ENCODE data around the gene MDGA2.

MDGA2 gene

DNA sequence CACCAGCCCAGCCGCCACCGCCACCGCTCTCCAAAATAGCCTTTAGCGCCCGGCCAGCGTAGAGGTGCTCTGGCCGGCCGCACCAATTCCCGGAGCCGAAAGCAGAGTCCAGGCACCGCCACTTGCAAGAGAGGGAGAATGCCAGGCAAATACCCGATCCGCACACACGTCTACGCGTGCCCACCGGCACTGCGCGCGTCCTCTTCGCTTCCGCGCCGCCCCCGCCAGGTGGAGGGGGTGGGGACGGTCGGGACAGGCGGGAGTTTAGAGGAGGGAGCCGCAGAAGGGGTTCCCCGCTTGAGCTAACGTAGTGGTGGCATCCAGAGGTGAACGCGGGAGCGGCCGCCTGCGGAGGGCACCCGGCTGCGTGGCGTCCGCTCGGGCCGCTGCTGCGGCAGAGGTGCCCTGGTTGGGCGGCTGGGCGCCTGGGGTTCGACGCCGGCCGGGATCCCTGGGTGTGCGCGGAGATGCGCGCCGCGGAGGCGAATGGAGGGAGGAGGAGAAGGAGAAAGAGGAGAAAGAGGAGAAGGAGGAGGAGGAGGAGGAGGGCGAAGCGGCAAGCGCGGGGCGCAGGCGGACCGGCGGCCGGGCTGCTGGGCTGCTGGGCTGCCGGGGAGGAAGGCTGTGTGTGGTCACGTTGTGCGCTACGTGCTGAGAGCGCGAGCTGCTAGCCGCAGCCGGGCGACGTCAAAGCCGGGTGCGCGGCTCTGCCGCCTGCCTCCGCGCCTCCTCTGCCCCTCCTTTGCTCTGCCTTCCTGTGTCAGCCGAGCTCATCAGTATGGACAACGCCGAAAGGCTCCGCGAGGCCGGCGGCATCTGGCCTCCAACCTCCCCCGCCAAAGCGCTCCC, at the start of gene MDGA2:
Gene MDGA2 (minus strand): TSS at position 140 of the 849 bp plus-strand sequence.
- peak; percentile 63 for DNase-seq (ENCODE audit: extremely low spot score)
- POLR2A ChIA-PET = interaction anchor here (1.2 kb wide), 1 partner anchor 9 kb away, joined by 5 read pairs; no protein-coding TSS in a partner anchor
- TF ChIP-seq FOXM1 (IDR thresholded peaks at IDR 0.05; ENCODE audit: borderline replicate concordance) (no peak), L3MBTL2 (conservative IDR thresholded peaks at IDR 0.05) (peak; percentile 81)
- CTCF ChIA-PET = interaction anchor here (1.1 kb wide), 1 partner anchor 86 kb away, joined by 3 read pairs; no protein-coding TSS in a partner anchor

DNA sequence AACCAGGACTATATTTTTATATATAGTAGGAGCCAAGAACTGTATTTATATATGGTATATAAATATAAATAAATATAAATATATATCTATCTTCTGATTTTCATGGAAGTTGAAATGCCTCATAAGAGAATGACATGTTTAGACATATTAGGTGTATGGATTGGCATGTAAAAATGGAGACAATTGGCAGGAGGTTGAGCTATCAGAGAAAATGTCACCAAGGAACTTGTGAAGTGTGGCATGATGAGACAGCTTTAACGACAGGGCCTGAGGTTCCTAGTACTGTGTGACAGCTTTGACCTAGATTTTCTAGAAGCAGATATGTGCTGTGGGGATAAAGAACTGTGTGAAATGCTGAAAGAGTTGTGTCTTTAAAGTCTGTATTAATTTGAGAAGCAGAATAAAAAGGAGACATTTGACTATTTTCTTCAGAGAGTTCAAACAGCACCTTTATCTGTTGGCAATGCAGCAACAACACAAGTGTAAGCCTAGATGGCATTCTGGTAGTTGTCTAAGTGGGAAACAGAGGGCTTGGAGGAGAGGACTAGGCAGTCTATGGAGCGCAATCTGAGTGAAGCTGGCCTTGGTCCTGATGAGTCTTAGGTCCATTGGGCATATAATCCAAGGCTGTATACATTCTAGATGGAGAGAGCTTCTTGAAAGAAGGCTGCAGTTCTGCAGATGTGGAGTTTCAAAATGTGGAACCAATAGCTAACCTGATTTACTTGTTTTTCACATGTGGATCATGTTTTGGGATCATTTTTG, 47.7 kb upstream of the MDGA2 start:
- TF ChIP-seq LEF1 (IDR thresholded peaks at IDR 0.05; ENCODE audit: borderline replicate concordance) (no peak), SUZ12 (IDR thresholded peaks at IDR 0.05) (no peak), ZNF384 (IDR thresholded peaks at IDR 0.05) (no peak), L3MBTL2 (conservative IDR thresholded peaks at IDR 0.05) (no peak), TARDBP (IDR thresholded peaks at IDR 0.05) (no peak), ARNT (IDR thresholded peaks at IDR 0.05) (no peak), NFRKB (IDR thresholded peaks at IDR 0.05) (no peak), ELF4 (IDR thresholded peaks at IDR 0.05) (no peak), BHLHE40 (IDR thresholded peaks at IDR 0.05; ENCODE audit: borderline replicate concordance) (no peak), CTBP1 (IDR thresholded peaks at IDR 0.05; ENCODE audit: borderline replicate concordance) (no peak), SP1 (IDR thresholded peaks at IDR 0.05) (no peak), FOXA1 (IDR thresholded peaks at IDR 0.05) (no peak), FOXK2 (IDR thresholded peaks at IDR 0.05) (no peak), FOXM1 (IDR thresholded peaks at IDR 0.05; ENCODE audit: borderline replicate concordance) (no peak), HDGF (IDR thresholded peaks at IDR 0.05; ENCODE audit: borderline replicate concordance) (no peak)
- TF ChIP-seq, protein P1, sequence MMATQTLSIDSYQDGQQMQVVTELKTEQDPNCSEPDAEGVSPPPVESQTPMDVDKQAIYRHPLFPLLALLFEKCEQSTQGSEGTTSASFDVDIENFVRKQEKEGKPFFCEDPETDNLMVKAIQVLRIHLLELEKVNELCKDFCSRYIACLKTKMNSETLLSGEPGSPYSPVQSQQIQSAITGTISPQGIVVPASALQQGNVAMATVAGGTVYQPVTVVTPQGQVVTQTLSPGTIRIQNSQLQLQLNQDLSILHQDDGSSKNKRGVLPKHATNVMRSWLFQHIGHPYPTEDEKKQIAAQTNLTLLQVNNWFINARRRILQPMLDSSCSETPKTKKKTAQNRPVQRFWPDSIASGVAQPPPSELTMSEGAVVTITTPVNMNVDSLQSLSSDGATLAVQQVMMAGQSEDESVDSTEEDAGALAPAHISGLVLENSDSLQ (IDR thresholded peaks at IDR 0.05) = no peak
- CTCF ChIA-PET = no interaction called here
- POLR2A ChIA-PET = no interaction called here
- no peak for DNase-seq (ENCODE audit: extremely low spot score)

DNA sequence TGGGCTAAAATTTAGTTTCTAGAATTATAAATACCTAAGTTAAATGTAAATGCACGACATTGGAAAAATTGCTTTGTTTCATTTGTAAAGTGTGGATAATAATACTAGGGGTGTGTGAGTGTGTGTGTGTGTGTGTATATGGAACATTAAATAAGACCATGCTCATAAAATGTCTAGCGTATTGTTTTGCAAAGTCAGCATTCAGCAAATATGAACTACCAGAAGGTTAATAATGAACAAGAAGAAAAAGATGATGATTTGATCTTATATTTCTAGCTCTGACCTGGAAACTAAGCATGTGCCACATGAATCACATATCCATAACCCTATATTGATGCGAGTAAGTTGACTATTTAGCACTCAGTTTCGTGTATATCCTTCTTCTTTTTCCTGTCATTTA, 44.9 kb upstream of the MDGA2 start:
- ChIA-PET POLR2A (no interaction called here), CTCF (no interaction called here)
- no peak for TF ChIP-seq ARNT (IDR thresholded peaks at IDR 0.05)
- TF ChIP-seq ZNF384 (IDR thresholded peaks at IDR 0.05) = no peak
- TF ChIP-seq TARDBP (IDR thresholded peaks at IDR 0.05) = no peak
- TF ChIP-seq BHLHE40 (IDR thresholded peaks at IDR 0.05; ENCODE audit: borderline replicate concordance) = no peak
- DNase-seq (ENCODE audit: extremely low spot score) = no peak

DNA sequence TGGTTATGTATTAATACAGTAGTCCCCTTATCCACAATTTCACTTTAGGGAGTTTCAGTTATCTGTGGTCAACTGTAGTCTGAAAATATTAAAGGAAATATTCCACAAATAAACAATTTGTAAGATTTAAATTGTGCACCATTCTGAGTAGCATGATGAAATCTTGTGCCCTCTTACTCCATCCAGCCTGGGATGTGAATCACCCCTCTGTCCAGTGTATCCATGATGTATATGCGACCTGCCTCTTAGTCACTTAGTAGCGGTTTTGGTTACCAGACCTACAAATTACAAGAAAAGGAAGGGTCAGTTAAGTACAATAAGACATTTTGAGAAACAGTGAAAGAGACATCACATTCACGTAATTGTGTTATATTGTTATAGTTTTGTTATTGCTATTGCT, 39.9 kb upstream of the MDGA2 start:
- ChIA-PET POLR2A (no interaction called here), CTCF (interaction anchor here (0.7 to 1.2 kb wide), 2 partner anchors 33 to 1364 kb away, joined by 3 to 5 read pairs; no protein-coding TSS in a partner anchor)
- DNase-seq (ENCODE audit: extremely low spot score) = no peak
- TF ChIP-seq ZNF384 (IDR thresholded peaks at IDR 0.05) (no peak), ARNT (IDR thresholded peaks at IDR 0.05) (no peak), CTBP1 (IDR thresholded peaks at IDR 0.05; ENCODE audit: borderline replicate concordance) (no peak), SUZ12 (IDR thresholded peaks at IDR 0.05) (no peak)

DNA sequence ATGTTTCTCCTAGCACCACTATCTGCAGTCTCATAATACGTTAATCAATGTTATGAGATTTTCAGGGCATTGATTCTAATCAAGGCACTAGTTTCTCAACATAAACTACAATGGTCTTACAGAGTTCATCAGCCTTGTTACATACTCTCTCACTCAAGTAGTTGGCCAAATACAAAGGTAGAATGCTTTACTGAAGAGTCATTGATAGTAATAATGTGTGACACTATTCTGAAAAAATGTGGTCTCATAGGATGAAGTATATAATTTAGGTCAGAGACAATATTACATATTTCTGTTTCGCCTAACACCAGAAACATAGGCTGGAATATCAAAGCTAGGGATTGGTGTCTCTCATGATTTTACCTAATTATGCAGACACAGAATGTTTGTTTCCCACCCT, 35.2 kb upstream of the MDGA2 start:
- no peak for DNase-seq (ENCODE audit: extremely low spot score)
- ChIA-PET POLR2A (no interaction called here), CTCF (no interaction called here)
- TF ChIP-seq CTBP1 (IDR thresholded peaks at IDR 0.05; ENCODE audit: borderline replicate concordance) = no peak
- TF ChIP-seq FOXA1 (IDR thresholded peaks at IDR 0.05) = no peak
- TF ChIP-seq ELF4 (IDR thresholded peaks at IDR 0.05) = no peak
- TF ChIP-seq FOXK2 (IDR thresholded peaks at IDR 0.05) = no peak
- no peak for TF ChIP-seq LEF1 (IDR thresholded peaks at IDR 0.05; ENCODE audit: borderline replicate concordance)
- TF ChIP-seq BHLHE40 (IDR thresholded peaks at IDR 0.05; ENCODE audit: borderline replicate concordance) = no peak
- TF ChIP-seq SUZ12 (IDR thresholded peaks at IDR 0.05) = no peak
- no peak for TF ChIP-seq HDGF (IDR thresholded peaks at IDR 0.05; ENCODE audit: borderline replicate concordance)
- no peak for TF ChIP-seq L3MBTL2 (conservative IDR thresholded peaks at IDR 0.05)
- TF ChIP-seq ARNT (IDR thresholded peaks at IDR 0.05) = no peak
- TF ChIP-seq ZNF384 (IDR thresholded peaks at IDR 0.05) = no peak
- no peak for TF ChIP-seq FOXM1 (IDR thresholded peaks at IDR 0.05; ENCODE audit: borderline replicate concordance)
- TF ChIP-seq TARDBP (IDR thresholded peaks at IDR 0.05) = no peak
- no peak for TF ChIP-seq SP1 (IDR thresholded peaks at IDR 0.05)
- TF ChIP-seq, protein P1 (IDR thresholded peaks at IDR 0.05) = no peak
- no peak for TF ChIP-seq NFRKB (IDR thresholded peaks at IDR 0.05)

DNA sequence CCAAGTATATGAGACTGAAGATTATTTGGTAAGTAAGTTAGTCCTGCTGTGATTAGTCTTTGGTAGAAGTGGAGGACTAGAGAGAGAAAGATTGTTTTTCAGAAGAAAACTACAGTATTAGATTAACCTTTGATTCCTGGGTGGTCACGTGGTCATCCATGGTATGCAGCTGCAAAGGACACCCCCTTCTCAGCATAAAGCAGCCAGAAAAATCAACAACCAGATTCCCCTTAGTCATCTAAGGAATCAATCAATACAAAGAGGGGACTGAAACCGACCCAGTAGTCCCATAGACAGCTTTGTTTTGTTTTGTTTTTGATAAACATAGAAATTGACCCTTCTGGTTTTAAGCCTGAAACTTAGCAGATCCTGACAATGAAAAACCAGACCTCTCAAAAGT, 30.3 kb upstream of the MDGA2 start:
- TF ChIP-seq SP1 (IDR thresholded peaks at IDR 0.05) (no peak), TARDBP (IDR thresholded peaks at IDR 0.05) (no peak), ELF4 (IDR thresholded peaks at IDR 0.05) (no peak), FOXM1 (IDR thresholded peaks at IDR 0.05; ENCODE audit: borderline replicate concordance) (no peak), HDGF (IDR thresholded peaks at IDR 0.05; ENCODE audit: borderline replicate concordance) (no peak), FOXK2 (IDR thresholded peaks at IDR 0.05) (no peak), FOXA1 (IDR thresholded peaks at IDR 0.05) (no peak), BHLHE40 (IDR thresholded peaks at IDR 0.05; ENCODE audit: borderline replicate concordance) (no peak), CTBP1 (IDR thresholded peaks at IDR 0.05; ENCODE audit: borderline replicate concordance) (no peak), SUZ12 (IDR thresholded peaks at IDR 0.05) (no peak), ZNF384 (IDR thresholded peaks at IDR 0.05) (no peak), LEF1 (IDR thresholded peaks at IDR 0.05; ENCODE audit: borderline replicate concordance) (no peak), L3MBTL2 (conservative IDR thresholded peaks at IDR 0.05) (no peak), NFRKB (IDR thresholded peaks at IDR 0.05) (no peak), ARNT (IDR thresholded peaks at IDR 0.05) (no peak)
- TF ChIP-seq, protein P1 (IDR thresholded peaks at IDR 0.05) = no peak
- POLR2A ChIA-PET = no interaction called here
- CTCF ChIA-PET = no interaction called here
- no peak for DNase-seq (ENCODE audit: extremely low spot score)
